Measurements from ENCODE around the gene SMC5.
A peak's percentile ranks its signal among the peaks of the same experiment; 100 is the strongest.
"Not testable (repeated sequence)": the region's sequence is repeated elsewhere in the genome, so short reads cannot be mapped to it uniquely, and the experiment has no call there.

Gene SMC5

DNA sequence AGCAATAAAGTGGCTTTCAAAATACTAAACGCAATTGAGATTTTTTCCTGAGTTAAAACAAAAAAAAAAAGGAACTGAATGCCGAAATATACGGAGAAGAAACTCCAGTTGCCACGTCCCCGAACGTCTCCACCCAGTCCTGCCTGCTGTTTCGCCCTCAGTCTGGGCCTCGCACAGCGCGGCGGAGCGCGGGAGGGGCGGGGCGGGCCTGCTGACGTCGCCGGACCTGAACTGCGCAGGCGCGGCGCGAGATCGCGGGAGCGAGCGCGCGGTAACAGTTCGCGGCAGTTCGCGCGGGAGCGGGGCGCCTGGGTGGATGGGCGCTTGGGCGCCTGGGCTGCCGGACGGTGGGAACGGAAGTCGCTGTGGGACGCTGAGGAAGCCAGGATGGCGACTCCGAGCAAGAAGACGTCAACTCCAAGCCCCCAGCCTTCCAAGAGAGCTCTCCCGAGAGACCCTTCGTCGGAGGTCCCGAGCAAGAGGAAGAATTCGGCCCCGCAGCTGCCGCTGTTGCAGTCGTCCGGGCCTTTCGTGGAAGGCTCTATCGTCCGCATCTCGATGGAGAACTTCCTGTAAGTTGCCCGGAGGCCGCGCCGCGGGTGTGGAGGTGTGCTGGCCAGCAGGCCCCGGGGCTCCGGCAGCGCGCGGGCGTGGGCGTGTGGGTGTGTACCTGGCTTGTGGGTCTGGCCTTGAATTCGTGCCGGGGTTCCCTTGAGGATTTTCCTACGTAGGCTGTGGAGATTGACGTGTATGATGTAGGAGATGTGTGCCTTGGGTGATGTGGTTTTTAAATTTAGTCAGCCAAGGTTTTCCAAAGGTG is at the start of gene SMC5:
Gene SMC5 (plus strand): TSS at position 287 of the 820 bp plus-strand sequence. CDS start 101 bp downstream, at position 388.
- peak; percentile 90 for DNase-seq

DNA sequence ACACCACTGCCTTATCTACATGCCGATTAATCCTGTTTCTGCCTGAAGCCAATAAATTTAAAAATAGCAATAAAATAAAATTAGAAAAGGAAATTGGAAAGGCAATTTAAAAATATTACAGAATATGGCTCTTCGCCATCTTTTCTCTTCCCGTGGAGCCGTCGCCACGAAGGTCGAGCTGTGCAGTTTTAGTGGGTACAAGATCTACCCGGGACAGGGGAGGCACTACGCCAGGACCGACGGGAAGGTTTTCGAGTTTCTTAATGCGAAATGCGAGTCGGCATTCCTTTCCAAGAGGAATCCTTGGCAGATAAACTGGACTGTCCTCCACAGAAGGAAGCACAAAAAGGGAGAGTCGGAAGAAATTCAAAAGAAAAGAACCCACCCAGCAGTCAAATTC is 41.7 kb upstream of the SMC5 start:
- no peak for DNase-seq

GRCh38 chr9:70218767-70219166 is 40.0 kb upstream of the SMC5 start:
- no peak for DNase-seq

DNA sequence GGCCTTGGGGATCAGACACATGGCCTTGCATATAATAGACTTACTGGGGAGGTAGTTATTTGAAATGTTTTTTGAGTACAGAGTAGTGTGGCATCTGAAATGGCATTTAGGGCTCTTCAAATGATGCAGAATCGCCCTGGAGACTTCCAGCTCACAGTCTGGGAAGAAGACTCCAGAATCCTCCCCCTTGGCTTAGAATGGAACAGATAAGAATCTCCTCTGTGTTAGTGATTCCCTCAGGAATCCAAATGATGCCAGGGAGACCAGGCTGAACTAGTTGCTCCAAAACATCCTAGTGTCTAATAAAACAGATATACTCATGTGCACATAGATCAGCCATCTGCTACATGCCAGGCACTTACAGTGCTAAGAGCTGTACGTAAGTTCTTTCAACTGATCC is 38.6 kb upstream of the SMC5 start:
- no peak for DNase-seq

DNA sequence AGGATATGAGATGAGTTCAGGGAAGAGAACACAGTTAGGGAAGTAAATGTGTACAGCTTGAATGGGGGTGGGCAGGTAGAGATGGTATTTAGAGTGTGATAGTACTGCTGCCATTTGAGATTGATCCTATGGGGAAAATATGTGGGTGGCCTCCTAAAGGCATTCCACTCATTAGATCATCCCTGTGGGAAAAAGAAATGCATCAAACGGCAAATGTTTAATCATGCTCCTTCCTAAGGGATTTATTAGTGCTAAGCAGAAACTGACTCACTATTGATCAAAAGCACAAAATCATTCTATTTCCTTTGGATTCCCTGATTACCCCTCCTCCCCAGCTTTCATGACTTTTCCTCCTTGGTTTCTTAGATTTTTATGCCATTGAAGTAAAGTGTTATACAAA is 36.4 kb upstream of the SMC5 start:
- no peak for DNase-seq

- no peak for DNase-seq
These were observed 30.7 kb upstream of the SMC5 start for GRCh38 chr9:70228118-70228517.

- no peak for DNase-seq
These were observed 30.2 kb upstream of the SMC5 start for GRCh38 chr9:70228611-70229010.

- DNase-seq: peak; percentile 21
These were observed 29.8 kb upstream of the SMC5 start for GRCh38 chr9:70229026-70229425.

- DNase-seq: peak; percentile 29
These were observed 29.2 kb upstream of the SMC5 start for GRCh38 chr9:70229579-70229978.

- no peak for DNase-seq
These were observed 26.3 kb upstream of the SMC5 start for GRCh38 chr9:70232476-70232875.

- not testable (repeated sequence) for DNase-seq
These were observed 24.6 kb upstream of the SMC5 start for GRCh38 chr9:70234208-70234607.

DNA sequence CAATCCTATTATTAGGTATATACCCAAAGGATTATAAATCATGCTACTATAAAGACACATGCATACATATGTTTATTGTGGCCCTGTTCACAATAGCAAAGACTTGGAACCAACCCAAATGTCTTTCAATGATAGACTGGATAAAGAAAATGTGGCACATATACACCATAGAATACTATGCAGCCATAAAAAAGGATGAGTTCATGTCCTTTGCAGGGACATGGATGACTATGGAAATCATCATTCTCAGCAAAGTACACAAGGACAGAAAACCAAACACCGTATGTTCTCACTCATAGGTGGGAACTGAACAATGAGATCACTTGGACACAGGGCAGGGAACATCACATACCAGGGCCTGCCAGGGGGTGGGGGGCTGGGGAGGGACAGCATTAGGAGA is 12.8 kb upstream of the SMC5 start:
- DNase-seq: not testable (repeated sequence)

DNA sequence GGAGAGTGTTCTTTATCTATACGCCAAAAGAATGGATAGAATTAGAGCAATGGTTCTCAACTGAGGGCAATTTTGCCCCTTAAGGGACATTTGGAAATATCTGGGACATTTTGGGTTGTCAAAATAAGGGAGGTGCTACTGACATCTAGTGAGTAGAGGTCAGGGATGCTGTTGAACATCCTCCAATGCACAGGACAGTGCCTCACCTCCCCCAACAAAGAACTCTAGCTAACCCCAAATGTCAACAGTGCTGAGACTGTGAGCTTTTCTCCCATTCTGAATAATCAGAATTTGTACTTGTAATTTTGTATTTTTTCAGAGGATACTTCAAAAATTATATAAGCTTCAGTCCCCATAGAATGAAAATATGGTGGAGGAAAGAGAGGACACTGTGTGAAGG is 8.6 kb upstream of the SMC5 start:
- DNase-seq: no peak

DNA sequence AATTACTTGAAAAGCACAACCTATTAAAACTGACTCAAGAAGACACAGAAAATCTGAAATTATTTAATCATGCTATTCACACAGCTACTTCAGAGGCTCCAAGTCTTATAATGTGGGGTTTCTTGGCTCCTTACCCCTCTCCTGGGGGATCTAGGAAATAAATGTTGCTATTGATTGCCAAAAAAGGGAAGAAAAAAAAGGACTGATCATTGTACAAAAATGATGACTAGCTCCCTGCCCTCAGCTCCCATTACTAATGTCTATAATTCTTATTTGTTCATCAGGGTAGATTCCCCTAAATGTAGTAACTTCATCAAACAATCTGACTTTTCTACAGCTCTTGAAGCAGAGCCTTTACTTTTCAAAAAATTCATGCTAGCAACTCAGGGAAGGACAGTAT is 3.3 kb upstream of the SMC5 start:
- no peak for DNase-seq

DNA sequence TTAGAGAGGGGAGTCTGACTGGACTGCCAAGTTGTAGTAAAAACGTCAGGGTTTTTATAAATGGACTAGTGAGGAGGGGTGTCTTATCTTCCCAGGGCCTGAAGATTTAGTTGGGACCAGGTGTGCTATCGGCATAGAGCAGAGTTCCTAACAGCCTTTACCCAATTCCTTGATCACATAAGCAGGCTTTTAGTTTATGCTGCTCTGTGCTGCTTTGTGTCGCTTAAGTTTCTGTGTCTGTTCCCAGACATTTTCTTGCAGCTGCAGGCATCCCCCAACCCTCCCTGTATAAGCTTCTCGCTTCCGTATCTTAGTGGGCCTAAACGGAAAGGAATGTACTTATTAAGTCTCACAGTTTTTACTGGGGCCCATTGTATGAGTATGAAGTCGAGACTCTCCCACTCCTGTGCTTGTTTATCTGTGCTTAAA is 2.6 kb upstream of the SMC5 start:
- peak; percentile 20 for DNase-seq

DNA sequence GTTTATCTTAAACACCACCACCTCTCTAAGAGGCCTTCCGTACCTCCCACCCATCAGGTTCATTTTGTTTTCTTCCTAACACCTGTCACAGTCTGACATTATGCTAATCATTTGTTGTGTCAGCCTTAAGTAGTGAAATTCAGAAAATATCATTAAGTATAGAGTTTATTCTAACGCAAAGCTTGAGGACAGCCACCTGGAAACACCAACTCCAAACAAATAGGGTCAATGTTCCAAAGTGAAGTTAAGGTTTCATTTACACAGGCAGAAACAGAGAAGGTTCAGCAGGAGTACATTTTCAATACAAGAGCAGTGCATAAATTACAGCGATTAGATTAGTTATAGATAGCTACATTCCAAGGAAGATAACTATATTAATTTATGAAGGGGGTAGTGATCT is 1.3 kb upstream of the SMC5 start:
- no peak for DNase-seq

GRCh38 chr9:70257991-70258691 is 637 bp upstream of the SMC5 start:
- peak; percentile 64 for DNase-seq

DNA sequence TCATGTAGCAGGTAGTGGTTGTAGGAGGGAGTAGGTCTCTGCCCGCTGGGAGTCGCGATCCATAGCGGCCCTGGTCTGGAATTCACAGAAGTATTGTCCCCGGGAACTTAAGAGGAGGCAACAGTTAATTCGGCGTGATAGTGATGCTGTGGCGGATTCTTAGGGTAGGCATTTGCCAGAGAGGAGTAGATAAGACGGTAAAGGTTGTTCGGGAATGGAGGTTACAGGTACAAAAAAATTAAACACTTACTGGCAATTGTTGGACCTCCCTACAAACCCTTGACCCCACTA is 679 bp downstream of the SMC5 start:
- DNase-seq: peak; percentile 57

DNA sequence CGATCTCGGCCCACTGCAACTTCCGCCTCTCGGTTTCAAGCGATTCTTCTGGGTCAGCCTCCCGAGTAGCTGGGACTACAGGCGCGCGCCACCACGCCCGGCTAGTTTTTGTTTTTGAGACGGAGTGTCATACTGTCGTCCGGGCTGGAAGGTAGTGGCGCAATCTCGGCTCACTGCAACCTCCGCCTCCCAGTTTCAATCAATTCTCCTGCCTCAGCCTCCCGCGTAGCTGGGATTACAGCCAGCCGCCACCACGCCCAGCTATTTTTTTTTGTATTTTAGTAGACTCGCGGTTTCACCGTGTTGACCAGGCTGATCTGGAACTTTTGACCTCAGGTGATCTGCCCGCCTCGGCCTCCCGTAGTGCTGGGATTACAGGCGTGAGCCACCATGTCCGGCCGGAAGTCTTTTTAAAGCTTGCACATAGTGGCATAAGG is 1.2 kb downstream of the SMC5 start:
- no peak for DNase-seq

DNA sequence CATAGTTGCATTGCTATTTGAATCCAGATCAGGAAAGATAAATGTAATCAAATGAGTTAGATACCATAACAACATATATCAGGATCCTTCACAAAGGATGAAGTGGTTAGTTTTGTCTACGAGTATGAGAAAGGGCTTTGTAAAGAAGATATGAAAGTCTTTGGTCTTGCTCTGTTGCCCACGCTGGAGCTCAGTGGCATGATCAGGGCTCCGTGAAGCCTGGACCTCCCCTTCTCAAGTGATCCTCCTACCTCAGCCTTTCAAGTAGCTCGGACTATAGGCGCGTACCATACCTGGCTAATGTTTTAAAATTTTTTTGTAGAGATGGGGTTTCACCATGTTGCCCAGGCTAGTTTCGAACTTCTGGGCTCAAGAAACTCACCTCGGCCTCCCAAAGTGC is 1.8 kb downstream of the SMC5 start:
- no peak for DNase-seq

- DNase-seq: no peak
These were observed 2.5 kb downstream of the SMC5 start for GRCh38 chr9:70261131-70261870.

GRCh38 chr9:70262366-70262765 is 3.6 kb downstream of the SMC5 start:
- no peak for DNase-seq

DNA sequence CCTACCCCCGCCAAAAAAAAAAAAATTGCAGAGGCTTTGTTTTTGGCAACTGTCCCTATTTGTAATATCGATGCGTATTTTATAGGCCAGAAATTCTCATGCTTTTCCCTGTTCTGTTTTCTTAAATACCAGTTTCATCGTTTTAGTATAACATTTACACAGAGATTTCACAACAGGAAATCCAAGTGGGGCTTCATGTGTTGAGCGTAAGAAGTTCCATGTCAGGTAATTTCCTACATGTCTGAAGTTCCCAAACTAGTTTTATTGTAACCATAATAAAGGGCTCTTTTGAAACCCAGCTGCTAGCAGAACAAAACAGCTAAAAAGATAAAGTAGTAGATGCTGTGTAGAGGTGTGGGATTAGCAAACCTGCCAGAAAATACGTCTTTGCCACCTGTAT is 4.2 kb downstream of the SMC5 start:
- no peak for DNase-seq

DNA sequence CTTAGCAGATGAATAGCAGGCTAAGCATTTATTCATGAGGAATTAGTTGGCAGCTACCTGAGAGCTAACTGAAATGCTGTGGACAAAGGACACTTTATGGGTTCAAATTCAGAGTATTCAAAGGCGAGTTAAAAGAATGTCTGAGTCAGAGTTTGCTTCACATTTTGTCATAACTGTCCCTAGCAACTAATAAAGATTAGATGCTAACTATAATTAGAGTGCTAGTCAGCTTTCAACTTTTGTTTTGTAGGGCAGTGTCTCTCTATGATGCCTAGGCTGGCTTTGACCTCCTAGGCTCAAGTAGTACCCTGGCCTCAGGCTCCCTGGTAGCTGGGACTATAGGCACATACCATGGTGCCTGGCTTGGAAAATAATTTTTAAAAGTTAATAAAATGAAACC is 4.6 kb downstream of the SMC5 start:
- DNase-seq: no peak
